B cell (primary cell): ENCODE data around the gene ANXA8. TPM values are rescaled to one million over a fixed set of nuclear protein-coding genes. Genes with fewer than 3 reads are reported as not detected.

Source experiments
- ATAC-seq: fragments of 200-7000 bp; cut with Tn5 transposase; one replicate; pipeline ENCODE4 v1.10.0; 2021; ENCODE audit warnings: low read depth, mild to moderate bottlenecking, moderate number of reproducible peaks, moderate library complexity
- CTCF ChIA-PET: fragments of 350-600 bp; sonication (Branson Sonifier 250); formaldehyde crosslinking; loops from one replicate; lab custom pipeline; 2021; ENCODE audit warnings: antibody characterized with exemption, inconsistent platforms; lab: Charles Lee
- POLR2A ChIA-PET: fragments of 350-600 bp; sonication (Branson Sonifier 250); formaldehyde crosslinking; loops from one replicate; lab custom pipeline; 2021; ENCODE audit warnings: antibody characterized with exemption; lab: Charles Lee
- DNase-seq: peaks from one replicate; pipeline ENCODE4 v3.0.0; 2013
- H2AFZ ChIP-seq: 2 replicates; pipeline ENCODE4 v1.6.1; 2012; ENCODE audit warnings: mild to moderate bottlenecking, low read depth, low read length; ENCODE audit not compliant: insufficient read depth, poor library complexity, severe bottlenecking
- H3K27ac ChIP-seq, 2 donors: 1 replicate in 1 of 2; 2 replicates in 1 of 2; pipeline ENCODE4 v1.5.1; 2012 to 2013; ENCODE audit warnings: low read length in 2 of 2, mild to moderate bottlenecking in 2 of 2, moderate library complexity in 1 of 2
- H3K27me3 ChIP-seq, 4 experiments: fragments of 200-600 bp in 1 of 4; sonication (generic) in 1 of 4; replicated peaks in 1 of 4; 1 replicate in 2 of 4; 2 replicates in 2 of 4; pipeline versions ENCODE4 v1.6.1 to v1.7.0; 2013 to 2016; ENCODE audit warnings: low read length in 3 of 4, mild to moderate bottlenecking in 2 of 4, mixed read lengths in 1 of 4, moderate library complexity in 1 of 4; ENCODE audit not compliant: insufficient read depth in 4 of 4, control insufficient read depth in 3 of 4; ENCODE audit errors: control extremely low read depth in 1 of 4
- H3K36me3 ChIP-seq, 2 experiments: replicated peaks in 1 of 2; 1 replicate in 1 of 2; 2 replicates in 1 of 2; pipeline versions ENCODE4 v1.6.1 to v1.7.1; 2013; ENCODE audit warnings: low read length in 1 of 2; ENCODE audit not compliant: insufficient read depth in 2 of 2, control insufficient read depth in 1 of 2; ENCODE audit errors: control extremely low read depth in 1 of 2, extremely low read depth in 1 of 2
- H3K4me1 ChIP-seq, 2 donors: fragments of 200-600 bp in 1 of 2; sonication (generic) in 1 of 2; 1 replicate in 1 of 2; 2 replicates in 1 of 2; pipeline versions ENCODE4 v1.5.1 to v1.6.1; 2013 to 2017; ENCODE audit warnings: low read length in 2 of 2; ENCODE audit not compliant: control insufficient read depth in 2 of 2, insufficient read depth in 2 of 2
- H3K4me2 ChIP-seq: replicated peaks from 2 replicates; pipeline ENCODE3; 2012; ENCODE audit warnings: mild to moderate bottlenecking, low read depth, low read length; ENCODE audit not compliant: poor library complexity, severe bottlenecking
- H3K4me3 ChIP-seq, 5 experiments: fragments of 200-600 bp in 1 of 5; sonication (generic) in 1 of 5; 1 replicate in 3 of 5; 2 replicates in 2 of 5; pipeline versions ENCODE4 v1.5.1 to v1.7.0; 2011 to 2016; ENCODE audit warnings: low read length in 4 of 5, mild to moderate bottlenecking in 4 of 5, low read depth in 2 of 5, control low read depth in 1 of 5, moderate library complexity in 1 of 5; ENCODE audit not compliant: insufficient read depth in 1 of 5; ENCODE audit errors: control extremely low read depth in 1 of 5, extremely low read depth in 1 of 5
- H3K79me2 ChIP-seq: fragments of 200-600 bp; sonication (generic); one replicate; pipeline ENCODE4 v1.6.0; 2016; ENCODE audit warnings: low read length; ENCODE audit not compliant: control insufficient read depth, insufficient read depth
- H3K9ac ChIP-seq: fragments of 200-600 bp; sonication (generic); 2 replicates; pipeline ENCODE4 v1.6.1; 2017; ENCODE audit warnings: mild to moderate bottlenecking, low read length, moderate library complexity
- H3K9me3 ChIP-seq, 3 donors: one replicate each; pipeline versions ENCODE4 v1.6.1 to v1.7.1; 2013; ENCODE audit warnings: low read length in 2 of 3; ENCODE audit not compliant: control insufficient read depth in 2 of 3, insufficient read depth in 1 of 3; ENCODE audit errors: control extremely low read depth in 1 of 3
- H4K20me1 ChIP-seq: 2 replicates; pipeline ENCODE4 v1.6.0; 2012; ENCODE audit warnings: mild to moderate bottlenecking, low read length; ENCODE audit not compliant: insufficient read depth, control insufficient read depth, poor library complexity, severe bottlenecking
- H3K27ac Mint-ChIP-seq: one replicate; pipeline ENCODE4 v1.8.0; 2021; ENCODE audit warnings: mixed read lengths
- H3K27me3 Mint-ChIP-seq: one replicate; pipeline ENCODE4 v1.8.0; 2021; ENCODE audit warnings: mixed read lengths
- H3K4me1 Mint-ChIP-seq: one replicate; pipeline ENCODE4 v1.8.0; 2021; ENCODE audit warnings: mixed read lengths
- H3K4me3 Mint-ChIP-seq: one replicate; pipeline ENCODE4 v1.8.0; 2021; ENCODE audit warnings: mixed read lengths
- H3K9me3 Mint-ChIP-seq: one replicate; pipeline ENCODE4 v1.8.0; 2022; ENCODE audit warnings: mixed read lengths; ENCODE audit not compliant: insufficient read depth
- CTCF ChIP-seq: fragments of 200-600 bp; IDR thresholded peaks from one replicate; pipeline ENCODE4 v1.8.0; 2022; ENCODE audit warnings: antibody characterized with exemption, mild to moderate bottlenecking
- EZH2 ChIP-seq: IDR thresholded peaks from 2 replicates; pipeline ENCODE4 v1.6.1; 2012; ENCODE audit warnings: borderline replicate concordance, low read depth, mild to moderate bottlenecking, moderate library complexity, low read length; ENCODE audit not compliant: insufficient read depth, poor library complexity, severe bottlenecking
- WGBS: methylation state at CpG from one replicate; pipeline ENCODE4 v1.1.5; 2013; ENCODE audit warnings: missing lambda C conversion rate; ENCODE audit not compliant: insufficient coverage; 5-methylcytosine and 5-hydroxymethylcytosine counted together
- intact Hi-C: fragments of 100-400 bp; cut with micrococcal nuclease; formaldehyde crosslinking; loops from one replicate; pipeline ENCODE4 v1.10.0; 2022
- polyA plus RNA-seq: library from polyadenylated mRNA; depleted of rRNA; stranded (reverse); fragments of >200 nt; gene quantifications from 2 replicates; pipeline ENCODE4 v1.2.3, GENCODE V29; 2012
- total RNA-seq, 2 donors: library from RNA; stranded (reverse); fragments of 120-200 nt in 1 of 2; gene quantifications; 1 replicate in 1 of 2; 2 replicates in 1 of 2; pipeline versions ENCODE4 v1.2.3 to v1.2.4, GENCODE V29; 2013 to 2022

ANXA8 gene
- total and polyA plus RNA-seq, 2 donors (not counting 1 experiment from before 2014, with no cell fraction given), result not detected

DNA sequence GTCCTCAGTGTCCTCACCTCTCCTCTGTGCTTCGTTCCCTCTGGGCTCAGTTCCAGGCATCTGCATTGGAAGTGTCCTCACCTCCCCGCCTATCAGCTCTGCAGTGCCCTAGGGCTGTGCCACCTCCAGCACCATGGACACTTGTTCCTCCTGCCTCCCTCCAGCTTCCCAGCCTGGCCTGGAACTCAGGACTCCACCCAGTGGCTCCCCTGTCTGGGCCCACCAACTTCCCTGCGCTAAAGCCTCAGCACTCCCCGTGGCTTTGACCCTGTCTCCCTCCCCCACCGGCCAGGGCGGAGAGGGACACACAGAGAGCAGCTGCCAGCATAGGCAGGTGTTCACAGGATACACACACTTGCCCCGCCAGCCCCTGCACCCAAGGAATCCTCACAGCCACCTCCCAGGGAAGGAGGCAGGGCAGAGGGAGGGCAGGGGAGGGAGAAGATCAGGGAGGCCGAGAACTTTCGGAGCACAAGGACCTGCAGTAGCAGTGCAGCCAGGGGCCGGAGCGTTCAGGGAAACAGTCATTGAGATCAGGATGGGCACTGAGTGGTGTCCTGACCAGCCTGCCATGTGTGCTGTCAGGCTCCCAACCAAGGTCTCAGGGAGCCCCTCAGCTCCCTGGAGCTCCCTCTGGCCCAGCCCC is 31.3 kb downstream of the ANXA8 start:
- Histone ChIP-seq H3K36me3 (no peaks in the 10 kb centered on the region), H3K27ac (no peak overlapping the region), H3K4me1 (peaks cover 0 to 14% of the 10 kb centered on the region in 2 donors), H3K9me3 (peaks cover 0 to 2% (median 0%) of the 10 kb centered on the region in 3 donors), H3K4me3 (no peak overlapping the region), H3K9ac (no peak overlapping the region), H4K20me1 (no peaks in the 10 kb centered on the region), H3K79me2 (no peaks in the 10 kb centered on the region), H3K27me3 (peaks cover 0 to 3% (median 0%) of the 10 kb centered on the region in 4 experiments), H3K4me2 (no peak overlapping the region), H2AFZ (no peak overlapping the region)
- DNase-seq, result no peak
- ChIA-PET CTCF (no interaction called here), POLR2A (no interaction called here)
- WGBS, result 75% methylated on average over 7 of the region's 11 CpGs
- Mint-ChIP-seq H3K9me3 (peaks cover 3% of the 10 kb centered on the region), H3K27ac (no peak overlapping the region), H3K27me3 (peaks cover 12% of the 10 kb centered on the region), H3K4me3 (no peak overlapping the region), H3K4me1 (peaks cover 16% of the 10 kb centered on the region)
- ATAC-seq, result no peak
- intact Hi-C loops, result no loop called here
- TF ChIP-seq EZH2 (no peak), CTCF (no peak)

DNA sequence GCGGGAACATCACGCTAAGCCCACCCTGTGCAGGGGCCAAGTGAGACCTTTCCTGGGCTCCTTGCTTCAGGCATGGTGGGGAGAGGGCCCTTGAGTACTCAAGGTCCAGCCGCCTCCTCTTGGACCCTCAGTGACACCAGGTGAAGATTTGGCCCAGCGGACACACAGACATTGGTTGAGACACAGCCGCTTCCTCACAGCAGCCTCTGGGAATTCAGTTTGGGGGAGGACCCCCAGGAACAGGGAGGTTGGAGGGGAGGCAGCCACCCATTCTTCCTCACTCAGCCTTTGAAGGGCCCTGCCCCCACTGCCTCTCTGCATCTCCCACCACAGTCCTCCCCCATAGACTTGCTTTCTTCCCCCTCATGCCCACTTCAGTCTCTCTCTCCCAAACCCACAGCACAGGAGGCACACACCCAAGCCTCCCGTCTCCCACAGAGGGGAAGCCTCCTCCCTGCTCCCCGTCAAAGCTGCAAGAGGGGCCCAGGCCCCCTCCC is 31.9 kb downstream of the ANXA8 start:
- H3K27ac Mint-ChIP-seq, result no peak overlapping the region
- intact Hi-C loops, result no loop called here
- no peak for ATAC-seq
- H3K27me3 Mint-ChIP-seq, result peaks cover 12% of the 10 kb centered on the region
- H3K4me3 Mint-ChIP-seq, result no peak overlapping the region
- H3K4me1 Mint-ChIP-seq, result peaks cover 16% of the 10 kb centered on the region
- H3K36me3 ChIP-seq, result no peaks in the 10 kb centered on the region
- peaks cover 0 to 7% (median 0%) of the 10 kb centered on the region in 3 donors for H3K9me3 ChIP-seq
- no peak overlapping the region for H3K9ac ChIP-seq
- H3K4me3 ChIP-seq, result no peak overlapping the region
- peaks cover 0 to 3% (median 0%) of the 10 kb centered on the region in 4 experiments for H3K27me3 ChIP-seq
- no peak for DNase-seq
- H3K27ac ChIP-seq, result no peak overlapping the region
- H3K9me3 Mint-ChIP-seq, result peaks cover 3% of the 10 kb centered on the region
- ChIA-PET POLR2A (no interaction called here), CTCF (no interaction called here)
- TF ChIP-seq EZH2, result no peak
- TF ChIP-seq CTCF, result no peak
- no peaks in the 10 kb centered on the region for H4K20me1 ChIP-seq
- no peak overlapping the region for H2AFZ ChIP-seq
- H3K4me1 ChIP-seq, result peaks cover 0 to 14% of the 10 kb centered on the region in 2 donors
- H3K4me2 ChIP-seq, result no peak overlapping the region
- no peaks in the 10 kb centered on the region for H3K79me2 ChIP-seq
- 49% methylated on average over 5 of the region's 7 CpGs for WGBS
